ENCODE data around the gene ZBTB7C.

ZBTB7C gene

DNA sequence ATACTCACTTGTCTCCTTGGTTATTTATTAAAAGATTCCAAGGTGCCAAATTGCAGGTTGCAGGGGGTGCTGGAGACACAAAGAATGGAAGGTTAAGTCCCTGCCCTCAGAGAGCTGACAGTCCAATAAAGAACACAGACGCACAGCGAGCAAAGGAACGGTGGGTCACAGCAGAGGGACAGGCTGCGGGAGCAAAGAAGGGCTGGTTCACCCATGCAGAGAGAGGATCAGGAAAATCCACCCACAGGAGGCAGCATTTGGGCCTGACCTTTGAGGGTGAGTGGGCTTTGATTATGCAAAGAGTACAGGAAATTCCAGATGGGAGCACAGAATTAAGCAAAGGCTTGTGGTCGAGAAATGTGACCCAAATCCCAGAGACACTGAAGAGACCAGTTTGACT, 45.0 kb downstream of the ZBTB7C start:
- DNase-seq (ENCODE audit: low spot score), result no peak
- no peak for TF ChIP-seq CTCF (IDR thresholded peaks at IDR 0.05; ENCODE audit: borderline replicate concordance, control extremely low read depth, extremely low read depth, insufficient read depth, missing control alignments)
- in situ Hi-C loops (cut with MboI; ENCODE audit: low sequenced_read_pairs, unreplicated experiment), result no loop called here

DNA sequence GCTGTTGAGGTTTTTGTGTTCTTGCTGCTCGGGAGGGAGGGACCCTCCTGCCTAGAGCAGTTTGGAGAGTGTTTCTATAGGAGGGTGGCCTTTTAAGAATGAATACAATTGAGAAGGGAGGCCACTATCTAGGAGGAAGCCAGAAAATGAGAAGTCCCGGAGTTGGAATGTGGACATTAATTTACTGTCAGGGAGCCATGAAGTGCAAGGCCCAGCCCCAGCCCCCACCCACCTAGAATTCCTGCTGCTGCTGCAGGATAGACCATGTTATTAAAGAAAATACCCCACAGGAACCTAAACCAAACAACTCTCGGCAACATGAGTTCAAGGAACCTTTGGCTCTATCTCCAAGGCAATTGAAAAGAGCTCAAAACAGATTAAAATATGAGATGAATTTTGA, 46.0 kb downstream of the ZBTB7C start:
- DNase-seq (ENCODE audit: low spot score), result no peak
- no peak for TF ChIP-seq CTCF (IDR thresholded peaks at IDR 0.05; ENCODE audit: borderline replicate concordance, control extremely low read depth, extremely low read depth, insufficient read depth, missing control alignments)
- in situ Hi-C loops (cut with MboI; ENCODE audit: low sequenced_read_pairs, unreplicated experiment), result no loop called here

DNA sequence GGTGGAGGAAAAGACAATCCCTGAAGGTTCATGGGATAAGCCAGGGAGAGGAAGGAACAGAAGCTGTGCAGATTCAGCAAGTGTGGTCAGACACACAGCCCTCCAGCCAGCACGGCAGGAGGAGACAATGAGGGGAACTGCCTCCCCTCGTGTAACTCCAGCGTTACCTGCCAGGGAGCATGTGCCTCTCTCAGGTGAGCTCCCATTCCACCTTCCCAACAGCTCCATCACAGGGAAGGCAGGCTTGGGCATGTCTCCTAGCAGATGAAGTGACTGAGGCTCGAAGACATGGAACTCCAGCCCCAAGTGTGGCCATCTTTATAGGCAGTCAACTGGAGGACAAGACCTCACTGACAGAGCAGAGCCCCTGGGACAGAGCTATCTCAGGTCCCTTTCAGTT, 47.4 kb downstream of the ZBTB7C start:
- no peak for TF ChIP-seq CTCF (IDR thresholded peaks at IDR 0.05; ENCODE audit: borderline replicate concordance, control extremely low read depth, extremely low read depth, insufficient read depth, missing control alignments)
- in situ Hi-C loops (cut with MboI; ENCODE audit: low sequenced_read_pairs, unreplicated experiment), result no loop called here
- DNase-seq (ENCODE audit: low spot score), result no peak

DNA sequence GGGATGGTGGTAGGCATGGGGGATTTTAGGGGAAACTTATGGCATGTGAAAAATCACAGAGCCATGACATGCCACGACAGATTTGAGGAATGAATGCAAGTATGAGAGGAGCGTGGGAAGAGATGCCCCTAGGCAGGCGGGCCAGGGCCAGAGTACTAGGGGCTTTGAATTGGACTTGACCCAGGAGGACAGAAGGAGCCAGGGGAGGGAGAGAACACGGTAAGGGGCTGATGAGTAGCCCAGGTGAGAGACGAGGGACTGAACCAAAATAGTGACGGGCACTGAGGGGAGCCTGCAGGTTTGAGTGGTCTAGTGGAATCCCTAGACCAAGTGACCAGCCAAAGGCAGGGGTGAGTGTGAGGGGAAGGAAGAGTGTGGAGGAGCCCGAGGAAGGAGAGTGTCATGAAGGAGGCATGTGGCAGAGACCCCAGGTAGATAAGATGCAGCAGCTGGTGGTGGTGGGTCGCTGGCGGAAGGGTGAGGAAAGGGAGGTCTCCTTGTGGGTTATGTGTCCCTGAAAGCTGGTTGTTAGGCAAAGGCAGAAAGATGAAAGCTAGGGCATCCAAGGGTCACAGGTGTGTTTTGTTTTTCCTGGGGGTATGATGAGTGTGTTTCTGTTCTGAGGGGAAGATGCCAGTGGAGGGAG, 48.7 kb downstream of the ZBTB7C start:
- DNase-seq (ENCODE audit: low spot score), result no peak
- TF ChIP-seq CTCF (IDR thresholded peaks at IDR 0.05; ENCODE audit: borderline replicate concordance, control extremely low read depth, extremely low read depth, insufficient read depth, missing control alignments), result no peak
- in situ Hi-C loops (cut with MboI; ENCODE audit: low sequenced_read_pairs, unreplicated experiment), result no loop called here

GRCh38 chr18:48359626-48360025, 49.6 kb downstream of the ZBTB7C start:
- no peak for DNase-seq (ENCODE audit: low spot score)
- TF ChIP-seq CTCF (IDR thresholded peaks at IDR 0.05; ENCODE audit: borderline replicate concordance, control extremely low read depth, extremely low read depth, insufficient read depth, missing control alignments), result no peak
- in situ Hi-C loops (cut with MboI; ENCODE audit: low sequenced_read_pairs, unreplicated experiment), result no loop called here

DNA sequence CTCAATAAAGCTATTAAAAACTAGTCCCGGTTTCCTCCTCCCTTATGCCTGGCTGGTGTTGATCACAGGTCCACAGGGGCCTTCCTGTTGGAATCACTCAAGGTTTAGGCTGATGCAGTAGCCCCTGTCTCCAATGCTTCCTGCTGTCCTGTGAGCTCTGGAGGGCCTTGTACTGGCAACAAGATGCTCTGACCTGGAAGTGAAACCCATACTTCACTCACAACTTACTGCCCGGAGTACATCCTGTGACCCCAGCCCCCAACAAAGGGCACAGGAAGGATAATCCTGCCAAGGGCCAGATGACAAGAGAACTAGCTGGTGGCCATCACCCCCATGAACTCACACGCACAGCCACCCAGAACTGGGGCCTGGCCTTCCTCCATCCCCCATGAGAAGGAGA, 50.3 kb downstream of the ZBTB7C start:
- no peak for TF ChIP-seq CTCF (IDR thresholded peaks at IDR 0.05; ENCODE audit: borderline replicate concordance, control extremely low read depth, extremely low read depth, insufficient read depth, missing control alignments)
- in situ Hi-C loops (cut with MboI; ENCODE audit: low sequenced_read_pairs, unreplicated experiment), result no loop called here
- no peak for DNase-seq (ENCODE audit: low spot score)
